Body of pancreas (tissue), 4 donors: ENCODE results near the gene LST1. TPM values are rescaled to one million over a fixed set of nuclear protein-coding genes. Genes with fewer than 3 reads are reported as not detected.

ENCODE experiments used
- ATAC-seq: fragments of 150-250 bp; one replicate; pipeline ENCODE4 v1.9.1; 2016
- DNase-seq, 4 donors: peaks; one replicate each; pipeline ENCODE4 v3.0.0-alpha.2; 2019
- H3K27ac ChIP-seq, 4 donors: fragments of 200-600 bp; sonication (generic); 1 replicate in 3 of 4; 2 replicates in 1 of 4; pipeline versions ENCODE4 v1.5.1 to v1.6.1; 2016 to 2019; ENCODE audit warnings: mild to moderate bottlenecking in 1 of 4, mixed read lengths in 1 of 4, moderate library complexity in 1 of 4
- H3K27me3 ChIP-seq, 2 donors: fragments of 200-600 bp; sonication (generic); one replicate each; pipeline ENCODE4 v1.6.0; 2016; ENCODE audit warnings: mild to moderate bottlenecking in 1 of 2
- H3K36me3 ChIP-seq, 2 donors: fragments of 200-600 bp; sonication (generic); replicated peaks in 1 of 2; 2 replicates each; pipeline ENCODE4 v1.5.1; 2016; ENCODE audit warnings: low read depth in 2 of 2; ENCODE audit not compliant: insufficient read depth in 1 of 2
- H3K4me1 ChIP-seq: fragments of 200-600 bp; sonication (generic); one replicate; pipeline ENCODE4 v1.6.0; 2016
- H3K4me3 ChIP-seq, 2 donors: fragments of 200-600 bp; sonication (generic); 1 replicate in 1 of 2; 2 replicates in 1 of 2; pipeline ENCODE4 v1.5.1; 2016 to 2019
- H3K9me3 ChIP-seq, 3 donors: fragments of 200-600 bp; sonication (generic); 1 replicate in 2 of 3; 2 replicates in 1 of 3; pipeline ENCODE4 v1.5.1; 2016
- POLR2A ChIP-seq, 3 donors: fragments of 450-650 bp; IDR thresholded peaks; one replicate each; pipeline ENCODE4 v1.6.1; 2016; ENCODE audit warnings: antibody characterized with exemption in 3 of 3, mild to moderate bottlenecking in 2 of 3
- WGBS, 2 donors: methylation state at CpG; one replicate each; pipeline ENCODE4 v1.1.5; 2017; 5-methylcytosine and 5-hydroxymethylcytosine counted together
- intact Hi-C: fragments of 100-400 bp; cut with DNase I; formaldehyde crosslinking; loops from one replicate; pipeline ENCODE4 v1.15.1; 2023
- total RNA-seq, 2 donors: library from RNA; depleted of rRNA; stranded (reverse); fragments of >200 nt; gene quantifications; one replicate each; pipeline ENCODE4 v1.1.0, GENCODE V29; 2016
- TF ChIP-seq, protein P1 (sequence below), 7 experiments: fragments of 450-650 bp in 4 of 7; fragments of 200-600 bp in 3 of 7; sonication (generic) in 3 of 7; IDR thresholded peaks; one replicate each; pipeline ENCODE4 v1.5.1; 2016 to 2019; ENCODE audit warnings: antibody characterized with exemption in 7 of 7

Gene LST1
- total RNA-seq, 2 donors from 2014 or later, result 2.9 to 6.9 TPM

- peak in 1 of 4 donors; percentile 65 for DNase-seq
- intact Hi-C loops, result no loop called here
- peak overlapping the region in 2 of 4 donors; percentile 21 to 53 for H3K27ac ChIP-seq
- no peaks in the 10 kb centered on the region for H3K27me3 ChIP-seq
- no peak overlapping the region for H3K4me3 ChIP-seq
- TF ChIP-seq, protein P1, sequence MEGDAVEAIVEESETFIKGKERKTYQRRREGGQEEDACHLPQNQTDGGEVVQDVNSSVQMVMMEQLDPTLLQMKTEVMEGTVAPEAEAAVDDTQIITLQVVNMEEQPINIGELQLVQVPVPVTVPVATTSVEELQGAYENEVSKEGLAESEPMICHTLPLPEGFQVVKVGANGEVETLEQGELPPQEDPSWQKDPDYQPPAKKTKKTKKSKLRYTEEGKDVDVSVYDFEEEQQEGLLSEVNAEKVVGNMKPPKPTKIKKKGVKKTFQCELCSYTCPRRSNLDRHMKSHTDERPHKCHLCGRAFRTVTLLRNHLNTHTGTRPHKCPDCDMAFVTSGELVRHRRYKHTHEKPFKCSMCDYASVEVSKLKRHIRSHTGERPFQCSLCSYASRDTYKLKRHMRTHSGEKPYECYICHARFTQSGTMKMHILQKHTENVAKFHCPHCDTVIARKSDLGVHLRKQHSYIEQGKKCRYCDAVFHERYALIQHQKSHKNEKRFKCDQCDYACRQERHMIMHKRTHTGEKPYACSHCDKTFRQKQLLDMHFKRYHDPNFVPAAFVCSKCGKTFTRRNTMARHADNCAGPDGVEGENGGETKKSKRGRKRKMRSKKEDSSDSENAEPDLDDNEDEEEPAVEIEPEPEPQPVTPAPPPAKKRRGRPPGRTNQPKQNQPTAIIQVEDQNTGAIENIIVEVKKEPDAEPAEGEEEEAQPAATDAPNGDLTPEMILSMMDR (IDR thresholded peaks at IDR 0.05), result no peak
- no peak for TF ChIP-seq POLR2A (IDR thresholded peaks at IDR 0.05)
- WGBS, 2 donors, result 65 to 92% methylated on average over 14 of the region's 14 CpGs
- H3K4me1 ChIP-seq, result peaks cover 7% of the 10 kb centered on the region
- peaks cover 10 to 11% of the 10 kb centered on the region in 2 donors for H3K36me3 ChIP-seq
- no peaks in the 10 kb centered on the region for H3K9me3 ChIP-seq
- no peak for ATAC-seq
Measured at GRCh38 chr6:31558631-31559500, 27.2 kb upstream of the LST1 start.

DNA sequence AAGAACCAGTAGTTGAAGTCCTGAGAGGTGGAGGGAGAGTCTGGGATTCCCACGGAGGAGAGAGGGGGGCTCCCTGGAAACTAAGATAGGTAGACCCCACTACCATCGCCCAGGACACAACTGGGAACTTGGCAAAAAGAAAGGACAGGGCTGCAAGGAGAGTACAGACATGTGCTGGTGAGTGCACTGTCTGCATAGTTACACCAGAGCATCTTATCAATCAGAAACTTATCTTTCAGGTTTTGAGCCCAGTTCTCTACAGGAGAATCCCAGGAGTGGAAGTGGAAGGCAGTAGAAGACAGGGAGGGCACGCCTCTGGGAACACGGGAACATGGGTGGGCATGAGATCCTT lies 26.5 kb upstream of the LST1 start:
- no peak for DNase-seq
- intact Hi-C loops, result no loop called here
- H3K27me3 ChIP-seq, result no peaks in the 10 kb centered on the region
- ATAC-seq, result no peak
- TF ChIP-seq, protein P1 (IDR thresholded peaks at IDR 0.05), result no peak
- no peak for TF ChIP-seq POLR2A (IDR thresholded peaks at IDR 0.05)
- no peak overlapping the region for H3K4me3 ChIP-seq
- H3K27ac ChIP-seq, result peak overlapping the region in 2 of 4 donors; percentile 21 to 53
- peaks cover 10 to 11% of the 10 kb centered on the region in 2 donors for H3K36me3 ChIP-seq
- 72 to 77% methylated on average over 4 of the region's 4 CpGs for WGBS, 2 donors
- peaks cover 7% of the 10 kb centered on the region for H3K4me1 ChIP-seq
- no peaks in the 10 kb centered on the region for H3K9me3 ChIP-seq

- peaks cover 10 to 11% of the 10 kb centered on the region in 2 donors for H3K36me3 ChIP-seq
- WGBS, 2 donors, result 58 to 85% methylated on average over 7 of the region's 7 CpGs
- DNase-seq, result peak in 2 of 4 donors; percentile 25 to 69
Measured at GRCh38 chr6:31559958-31560696, 25.9 kb upstream of the LST1 start.

DNA sequence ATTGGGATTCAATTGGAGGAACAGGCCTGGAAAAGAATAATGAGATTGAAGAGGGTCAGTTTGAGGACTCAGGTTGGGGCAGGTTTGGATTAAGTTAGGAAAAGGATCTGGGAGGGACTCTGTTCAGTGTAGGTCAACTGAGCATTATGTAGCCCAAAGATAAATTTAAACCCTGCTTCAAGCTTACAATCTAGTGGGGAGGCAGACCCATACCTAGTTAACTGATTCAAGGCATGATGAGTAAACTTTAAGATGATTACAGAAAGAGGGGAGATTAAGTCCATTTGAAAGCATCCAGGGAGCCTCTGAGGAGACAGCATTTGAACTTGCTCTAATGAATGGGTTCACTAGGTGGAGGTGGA lies 25.4 kb upstream of the LST1 start:
- Histone ChIP-seq H3K27me3 (no peaks in the 10 kb centered on the region), H3K27ac (peak overlapping the region in 1 of 4 donors; percentile 53)

More at GRCh38 chr6:31559958-31560696, 25.9 kb upstream of the LST1 start:
- ATAC-seq, result peak; percentile 66
- no peak for TF ChIP-seq POLR2A (IDR thresholded peaks at IDR 0.05)
- TF ChIP-seq, protein P1 (IDR thresholded peaks at IDR 0.05), result no peak
- Histone ChIP-seq H3K4me3 (no peak overlapping the region), H3K9me3 (no peaks in the 10 kb centered on the region), H3K27ac (peak overlapping the region in 2 of 4 donors; percentile 21 to 53), H3K4me1 (peaks cover 7% of the 10 kb centered on the region), H3K27me3 (no peaks in the 10 kb centered on the region)
- intact Hi-C loops, result no loop called here

More for the DNA sequence above, 25.4 kb upstream of the LST1 start:
- ATAC-seq (no peak), DNase-seq (no peak)
- TF ChIP-seq, protein P1 (IDR thresholded peaks at IDR 0.05), result no peak
- peak in 1 of 3 donors; percentile 2 for TF ChIP-seq POLR2A (IDR thresholded peaks at IDR 0.05)
- H3K4me1 ChIP-seq, result peaks cover 7% of the 10 kb centered on the region
- no peaks in the 10 kb centered on the region for H3K9me3 ChIP-seq
- H3K4me3 ChIP-seq, result no peak overlapping the region
- intact Hi-C loops, result no loop called here
- H3K36me3 ChIP-seq, result peaks cover 10 to 11% of the 10 kb centered on the region in 2 donors
